Measurements from ENCODE around the gene DERL2. TPM values are rescaled to one million over a fixed set of nuclear protein-coding genes. Genes with fewer than 3 reads are reported as not detected.

DERL2 gene
- total and polyA plus RNA-seq, 2 experiments from 2014 or later = 65.0 to 113 TPM

- Mint-ChIP-seq H3K4me3 (no peak overlapping the region), H3K36me3 (ENCODE audit: low read depth) (no peaks in the 10 kb centered on the region), H3K27me3 (ENCODE audit: insufficient read depth, low read depth, poor library complexity) (peaks cover 6% of the 10 kb centered on the region), H3K9me3 (no peaks in the 10 kb centered on the region), H3K27ac (no peak overlapping the region), H3K4me1 (peaks cover 7% of the 10 kb centered on the region)
- H3F3A ChIP-seq (replicated peaks; ENCODE audit: low read depth) = no peaks in the 10 kb centered on the region
- no peaks in the 10 kb centered on the region for H3K36me3 ChIP-seq (ENCODE audit: insufficient read depth)
- peaks cover 4% of the 10 kb centered on the region for H3K4me1 ChIP-seq (ENCODE audit: insufficient read depth)
- DNase-seq (ENCODE audit: low spot score) (peak; percentile 38), ATAC-seq (no peak)
- 0 out of 2 replicates have a peak, but pooled peaks cover 3% of the 10 kb centered on the region for H3K9me2 ChIP-seq (ENCODE audit: insufficient read depth)
- H3K4me3 ChIP-seq = no peak overlapping the region
- H3K4me2 ChIP-seq = no peak overlapping the region
- no peaks in the 10 kb centered on the region for H3K27me3 ChIP-seq (ENCODE audit: insufficient read depth)
- TF ChIP-seq EZH2phosphoT487 (IDR thresholded peaks at IDR 0.05; ENCODE audit: unreplicated experiment) (no peak), CREB1 (CRISPR knock-in tag; IDR thresholded peaks at IDR 0.05; ENCODE audit: low read depth) (no peak), CTCF (conservative IDR thresholded peaks at IDR 0.05; ENCODE audit: low read depth in 2 of 2) (no peak), POLR2AphosphoS5 (IDR thresholded peaks at IDR 0.05; ENCODE audit: low read depth) (no peak), ZNF462 (CRISPR knock-in tag; IDR thresholded peaks at IDR 0.05) (no peak), ZNF331 (CRISPR knock-in tag; IDR thresholded peaks at IDR 0.05; ENCODE audit: low read depth) (no peak), ETS1 (IDR thresholded peaks at IDR 0.05) (no peak), REST (IDR thresholded peaks at IDR 0.05; ENCODE audit: unreplicated experiment) (no peak), ZNF114 (CRISPR knock-in tag; IDR thresholded peaks at IDR 0.05) (no peak), EZH2 (IDR thresholded peaks at IDR 0.05; ENCODE audit: low read depth, unreplicated experiment) (no peak), JUNB (IDR thresholded peaks at IDR 0.05; ENCODE audit: unreplicated experiment) (no peak), STAT1 (IDR thresholded peaks at IDR 0.05; ENCODE audit: unreplicated experiment) (no peak), NANOG (IDR thresholded peaks at IDR 0.05; ENCODE audit: borderline replicate concordance) (no peak)
- H3K27ac ChIP-seq (ENCODE audit: low read depth) = no peak overlapping the region
- H4K20me1 ChIP-seq (replicated peaks; ENCODE audit: insufficient read depth) = no peaks in the 10 kb centered on the region
- no peaks in the 10 kb centered on the region for H3K79me2 ChIP-seq (replicated peaks; ENCODE audit: insufficient read depth)
- no peak overlapping the region for H2AFZ ChIP-seq
Measured at GRCh38 chr17:5513628-5514027, 27.6 kb upstream of the DERL2 start.

Data from GM23338 (cell line).